ENCODE results near the gene IGSF6. TPM values are rescaled to one million over a fixed set of nuclear protein-coding genes. Genes with fewer than 3 reads are reported as not detected.

Gene IGSF6
- polyA plus RNA-seq, 1 donor from 2014 or later = not detected

- no peak for TF ChIP-seq SMC3 (conservative IDR thresholded peaks at IDR 0.05; ENCODE audit: poor library complexity)
Observed at GRCh38 chr16:21628772-21629171, 23.6 kb downstream of the IGSF6 start (continued).

- Histone ChIP-seq H3K36me3 (ENCODE audit: insufficient read depth, low read length) (no peaks in the 10 kb centered on the region), H3K4me3 (ENCODE audit: low read length) (no peak overlapping the region), H3K9me2 (ENCODE audit: insufficient read depth, low read length) (no peaks in the 10 kb centered on the region), H4K20me1 (ENCODE audit: insufficient read depth) (no peaks in the 10 kb centered on the region), H3K9ac (ENCODE audit: low read length) (no peak overlapping the region), H3F3A (ENCODE audit: insufficient read depth, low read length, poor library complexity, severe bottlenecking) (no peaks in the 10 kb centered on the region), H3K4me2 (ENCODE audit: low read length) (no peak overlapping the region), H2AFZ (ENCODE audit: low read depth, low read length) (no peak overlapping the region), H3K27me3 (ENCODE audit: insufficient read depth, low read depth, low read length) (no peaks in the 10 kb centered on the region), H3K9me3 (ENCODE audit: low read length) (no peaks in the 10 kb centered on the region), H3K27ac (ENCODE audit: low read length) (no peak overlapping the region), H3K79me2 (replicated peaks; ENCODE audit: insufficient read depth, low read length) (peaks cover 4% of the 10 kb centered on the region)
- TF ChIP-seq CTCF (IDR thresholded peaks at IDR 0.05; ENCODE audit: poor library complexity, severe bottlenecking) (no peak), POLR2AphosphoS5 (IDR thresholded peaks at IDR 0.05) (no peak), SMC3 (conservative IDR thresholded peaks at IDR 0.05; ENCODE audit: poor library complexity) (no peak), REST (IDR thresholded peaks at IDR 0.05; ENCODE audit: borderline replicate concordance) (no peak), EP300 (conservative IDR thresholded peaks at IDR 0.05; ENCODE audit: poor library complexity, severe bottlenecking) (no peak), TAF1 (IDR thresholded peaks at IDR 0.05; ENCODE audit: low read depth) (no peak), MXI1 (conservative IDR thresholded peaks at IDR 0.05; ENCODE audit: poor library complexity, severe bottlenecking) (no peak), EZH2 (IDR thresholded peaks at IDR 0.05; ENCODE audit: borderline replicate concordance, insufficient read depth, low read length, poor library complexity, severe bottlenecking) (no peak)
Observed at GRCh38 chr16:21628121-21628726, 24.2 kb downstream of the IGSF6 start.

GRCh38 chr16:21626659-21627277 lies 25.6 kb downstream of the IGSF6 start:
- no peaks in the 10 kb centered on the region for H3K27me3 ChIP-seq (ENCODE audit: insufficient read depth, low read depth, low read length)
- TF ChIP-seq EP300 (conservative IDR thresholded peaks at IDR 0.05; ENCODE audit: poor library complexity, severe bottlenecking) (no peak), EZH2 (IDR thresholded peaks at IDR 0.05; ENCODE audit: borderline replicate concordance, insufficient read depth, low read length, poor library complexity, severe bottlenecking) (no peak), MXI1 (conservative IDR thresholded peaks at IDR 0.05; ENCODE audit: poor library complexity, severe bottlenecking) (no peak), REST (IDR thresholded peaks at IDR 0.05; ENCODE audit: borderline replicate concordance) (no peak), RAD21 (conservative IDR thresholded peaks at IDR 0.05) (no peak), POLR2AphosphoS5 (IDR thresholded peaks at IDR 0.05) (no peak), SMC3 (conservative IDR thresholded peaks at IDR 0.05; ENCODE audit: poor library complexity) (no peak), TAF1 (IDR thresholded peaks at IDR 0.05; ENCODE audit: low read depth) (no peak), CTCF (IDR thresholded peaks at IDR 0.05; ENCODE audit: poor library complexity, severe bottlenecking) (no peak)
- no peaks in the 10 kb centered on the region for H3K36me3 ChIP-seq (ENCODE audit: insufficient read depth, low read length)
- H3K27ac ChIP-seq (ENCODE audit: low read length) = no peak overlapping the region
- peaks cover 4% of the 10 kb centered on the region for H3K79me2 ChIP-seq (replicated peaks; ENCODE audit: insufficient read depth, low read length)
- no peaks in the 10 kb centered on the region for H3F3A ChIP-seq (ENCODE audit: insufficient read depth, low read length, poor library complexity, severe bottlenecking)
- H3K9me3 ChIP-seq (ENCODE audit: low read length) = no peaks in the 10 kb centered on the region
- no peak overlapping the region for H3K4me2 ChIP-seq (ENCODE audit: low read length)
- H3K9me2 ChIP-seq (ENCODE audit: insufficient read depth, low read length) = no peaks in the 10 kb centered on the region
- H3K9ac ChIP-seq (ENCODE audit: low read length) = no peak overlapping the region
- no peak overlapping the region for H2AFZ ChIP-seq (ENCODE audit: low read depth, low read length)
- H4K20me1 ChIP-seq (ENCODE audit: insufficient read depth) = no peaks in the 10 kb centered on the region
- no peak overlapping the region for H3K4me3 ChIP-seq (ENCODE audit: low read length)

Data from neural cell (in vitro differentiated cells).